ENCODE data around the gene GTPBP10. TPM values are rescaled to one million over a fixed set of nuclear protein-coding genes. Genes with fewer than 3 reads are reported as not detected.

GTPBP10 gene
- total RNA-seq, 1 donor from 2014 or later = 24.2 TPM

- peaks cover 72% of the 10 kb centered on the region for H3K4me1 ChIP-seq
- no peak for DNase-seq
- peaks cover 57% of the 10 kb centered on the region for H3K36me3 ChIP-seq
- no peak overlapping the region for H3K4me3 ChIP-seq
- intact Hi-C loops (cut with micrococcal nuclease) = no loop called here
- H3K27me3 ChIP-seq (ENCODE audit: low read depth) = no peaks in the 10 kb centered on the region
- H3K9me3 ChIP-seq (replicated peaks) = no peaks in the 10 kb centered on the region
- no peak overlapping the region for H3K27ac ChIP-seq (replicated peaks)
- TF ChIP-seq CTCF (IDR thresholded peaks at IDR 0.05; ENCODE audit: borderline replicate concordance) = no peak
These were observed 66.6 kb downstream of the GTPBP10 start for GRCh38 chr7:90413185-90413528.

- H3K27ac ChIP-seq (replicated peaks) = peak overlapping the region; percentile 67
- intact Hi-C loops (cut with micrococcal nuclease) = no loop called here
- DNase-seq = no peak
- H3K27me3 ChIP-seq (ENCODE audit: low read depth) = no peaks in the 10 kb centered on the region
- no peaks in the 10 kb centered on the region for H3K9me3 ChIP-seq (replicated peaks)
- H3K36me3 ChIP-seq = peaks cover 1% of the 10 kb centered on the region
- H3K4me3 ChIP-seq = no peak overlapping the region
- TF ChIP-seq CTCF (IDR thresholded peaks at IDR 0.05; ENCODE audit: borderline replicate concordance) = no peak
- peaks cover 16% of the 10 kb centered on the region for H3K4me1 ChIP-seq
These were observed 75.1 kb downstream of the GTPBP10 start for GRCh38 chr7:90421651-90422050.

GRCh38 chr7:90424720-90425119 is 78.2 kb downstream of the GTPBP10 start:
- intact Hi-C loops (cut with micrococcal nuclease) = loop anchor here (5.0 kb wide), 1 partner anchor 267 kb away; no protein-coding TSS in a partner anchor
- Histone ChIP-seq H3K4me3 (no peak overlapping the region), H3K27me3 (ENCODE audit: low read depth) (no peaks in the 10 kb centered on the region), H3K36me3 (no peaks in the 10 kb centered on the region), H3K27ac (replicated peaks) (no peak overlapping the region), H3K9me3 (replicated peaks) (no peaks in the 10 kb centered on the region), H3K4me1 (peaks cover 16% of the 10 kb centered on the region)
- no peak for DNase-seq
- no peak for TF ChIP-seq CTCF (IDR thresholded peaks at IDR 0.05; ENCODE audit: borderline replicate concordance)

- no peaks in the 10 kb centered on the region for H3K9me3 ChIP-seq (replicated peaks)
- no peak for TF ChIP-seq CTCF (IDR thresholded peaks at IDR 0.05; ENCODE audit: borderline replicate concordance)
- H3K4me1 ChIP-seq = peaks cover 16% of the 10 kb centered on the region
These were observed 78.9 kb downstream of the GTPBP10 start for GRCh38 chr7:90425376-90425775.

GRCh38 chr7:90430614-90431460 is 84.3 kb downstream of the GTPBP10 start:
- TF ChIP-seq CTCF (IDR thresholded peaks at IDR 0.05; ENCODE audit: borderline replicate concordance) = no peak
- Histone ChIP-seq H3K27me3 (ENCODE audit: low read depth) (no peaks in the 10 kb centered on the region), H3K27ac (replicated peaks) (no peak overlapping the region), H3K9me3 (replicated peaks) (peaks cover 14% of the 10 kb centered on the region), H3K4me3 (no peak overlapping the region), H3K36me3 (no peaks in the 10 kb centered on the region), H3K4me1 (no peaks in the 10 kb centered on the region)
- DNase-seq = no peak
- intact Hi-C loops (cut with micrococcal nuclease) = no loop called here

More at GRCh38 chr7:90425376-90425775, 78.9 kb downstream of the GTPBP10 start:
- no peak overlapping the region for H3K27ac ChIP-seq (replicated peaks)
- H3K27me3 ChIP-seq (ENCODE audit: low read depth) = no peaks in the 10 kb centered on the region
- no peak for DNase-seq
- no peak overlapping the region for H3K4me3 ChIP-seq
- H3K36me3 ChIP-seq = no peaks in the 10 kb centered on the region
- intact Hi-C loops (cut with micrococcal nuclease) = loop anchor here (5.0 kb wide), 1 partner anchor 268 kb away; no protein-coding TSS in a partner anchor
